ENCODE data around the gene GOLM1. TPM values are rescaled to one million over a fixed set of nuclear protein-coding genes. Genes with fewer than 3 reads are reported as not detected.

The GOLM1 gene
- total and polyA plus RNA-seq, 2 of the 4 experiments (the other 2 are of a cell fraction) = 54.8 to 59.2 TPM

GRCh38 chr9:86112057-86112456, 12.7 kb upstream of the GOLM1 start:
- CTCF ChIA-PET = no interaction called here
- BruUV-seq (replicated peaks) = no TSS peak
- no peak overlapping the region for H3K4ac ChIP-seq (ENCODE audit: low read depth, low read length)

More at GRCh38 chr9:86112057-86112456, 12.7 kb upstream of the GOLM1 start:
- H2AFZ ChIP-seq (replicated peaks; ENCODE audit: low read length, poor library complexity) = peak overlapping the region; percentile 58
- no peak overlapping the region for H4K91ac ChIP-seq (ENCODE audit: insufficient read depth, low read depth, low read length)
- no peaks in the 10 kb centered on the region for H3K9me3 ChIP-seq (ENCODE audit: control insufficient read depth, insufficient read depth, low read length)
- no peak overlapping the region for H2BK5ac ChIP-seq (ENCODE audit: low read depth, low read length, poor library complexity, severe bottlenecking)
- no peak overlapping the region for H2BK15ac ChIP-seq (ENCODE audit: low read depth, low read length)
- POLR2A ChIA-PET (ENCODE audit: unreplicated experiment) = no interaction called here
- H3K4me3 ChIP-seq (ENCODE audit: insufficient read depth, low read depth, low read length) = no peak overlapping the region
- no peak overlapping the region for H2AK5ac ChIP-seq (ENCODE audit: low read depth, low read length)
- H3K4me1 ChIP-seq (ENCODE audit: control insufficient read depth, insufficient read depth, low read length) = no peaks in the 10 kb centered on the region
- no peaks in the 10 kb centered on the region for H3K9me1 ChIP-seq (ENCODE audit: insufficient read depth, low read length)
- no peak for DNase-seq
- no peak for ATAC-seq (ENCODE audit: low read depth)
- H3K4me2 ChIP-seq (ENCODE audit: low read depth, low read length) = no peak overlapping the region
- TF ChIP-seq MAFK (IDR thresholded peaks at IDR 0.05; ENCODE audit: low read depth, low read length) (no peak), ELK1 (IDR thresholded peaks at IDR 0.05; ENCODE audit: borderline replicate concordance, low read depth, low read length) (no peak), RAD21 (IDR thresholded peaks at IDR 0.05; ENCODE audit: low read length) (no peak), MAZ (IDR thresholded peaks at IDR 0.05; ENCODE audit: borderline replicate concordance, low read depth, low read length) (no peak), MXI1 (IDR thresholded peaks at IDR 0.05; ENCODE audit: borderline replicate concordance, low read depth, low read length) (no peak), USF2 (IDR thresholded peaks at IDR 0.05; ENCODE audit: low read depth, low read length) (no peak), NFE2L2 (IDR thresholded peaks at IDR 0.05; ENCODE audit: low read depth, low read length) (no peak), RFX5 (IDR thresholded peaks at IDR 0.05; ENCODE audit: low read depth, low read length) (no peak), BHLHE40 (IDR thresholded peaks at IDR 0.05; ENCODE audit: low read depth, low read length) (no peak), RCOR1 (IDR thresholded peaks at IDR 0.05; ENCODE audit: insufficient replicate concordance, low read length) (no peak)
- H3K56ac ChIP-seq (ENCODE audit: extremely low read depth, insufficient read depth, low read length) = no peak overlapping the region
- H3K27me3 ChIP-seq (ENCODE audit: control insufficient read depth, insufficient read depth, low read length) = no peaks in the 10 kb centered on the region; the same call in 1 of the 2 replicates
- in situ Hi-C loops (cut with MboI; ENCODE audit: low sequenced_read_pairs) = no loop called here
- no peak overlapping the region for H3K9ac ChIP-seq (ENCODE audit: low read depth, low read length)
- H3K36me3 ChIP-seq (ENCODE audit: control insufficient read depth, insufficient read depth, low read length) = no peaks in the 10 kb centered on the region
- H2BK120ac ChIP-seq (ENCODE audit: low read depth, low read length) = no peak overlapping the region
- H3K14ac ChIP-seq (replicated peaks; ENCODE audit: low read depth, low read length) = no peak overlapping the region
- H3K27ac ChIP-seq (ENCODE audit: insufficient read depth, low read length) = no peak overlapping the region
- no peak overlapping the region for H2AK9ac ChIP-seq (replicated peaks; ENCODE audit: low read depth, low read length, poor library complexity)
- H3K23ac ChIP-seq (ENCODE audit: low read depth, low read length) = no peak overlapping the region
- H4K20me1 ChIP-seq (ENCODE audit: insufficient read depth, low read length) = no peaks in the 10 kb centered on the region
- H2BK20ac ChIP-seq (ENCODE audit: low read depth, low read length) = no peak overlapping the region
- H4K8ac ChIP-seq (ENCODE audit: low read depth in 2 of 2, low read length in 2 of 2) = no peak overlapping the region
- dilution Hi-C loops (cut with HindIII; ENCODE audit: low sequenced_read_pairs, unreplicated experiment) = no loop called here
- H4K5ac ChIP-seq (ENCODE audit: low read depth, low read length) = no peak overlapping the region
- H3K18ac ChIP-seq (ENCODE audit: low read depth, low read length) = no peak overlapping the region
- no CpG with 5 or more reads among the region's 5 CpGs for WGBS, 2 experiments (ENCODE audit: extremely low coverage in 2 of 2, insufficient read length in 1 of 2)
- H3K79me1 ChIP-seq (ENCODE audit: low read depth in 1 of 2, low read length in 2 of 2) = no peaks in the 10 kb centered on the region
- intact Hi-C loops (cut with micrococcal nuclease) = no loop called here

Data from IMR-90 (cell line).